K562 (cell line): Measurements from ENCODE around the gene RNU11. TPM values are rescaled to one million over a fixed set of nuclear protein-coding genes. Genes with fewer than 3 reads are reported as not detected.

Experiments
- ARID1B ChIP-seq: fragments of 450-650 bp; IDR thresholded peaks from 2 replicates; pipeline ENCODE4 v1.6.1; 2016; ENCODE audit warnings: antibody characterized with exemption, mild to moderate bottlenecking, inconsistent platforms
- ATF7 ChIP-seq: fragments of 450-650 bp; IDR thresholded peaks from 2 replicates; pipeline ENCODE4 v1.7.1; 2014; ENCODE audit warnings: mild to moderate bottlenecking, moderate library complexity
- CBX8 ChIP-seq: fragments of 200-600 bp; sonication (generic); IDR thresholded peaks from 2 replicates; pipeline ENCODE4 v1.6.1; 2012; ENCODE audit warnings: borderline replicate concordance, mixed run types, low read depth, mild to moderate bottlenecking, moderate library complexity, mixed read lengths, low read length, control low read depth, inconsistent platforms; ENCODE audit not compliant: poor library complexity, severe bottlenecking; ENCODE audit errors: extremely low read depth
- ELF2 ChIP-seq: fragments of 250-450 bp; sonication (Bioruptor Pico); IDR thresholded peaks from 2 replicates; pipeline ENCODE4 v1.5.0; 2021; ENCODE audit warnings: mild to moderate bottlenecking
- FUS ChIP-seq: fragments of 200-400 bp; formaldehyde crosslinking; optimal IDR thresholded peaks from 2 replicates; pipeline ENCODE3; 2017; ENCODE audit warnings: low read depth, low read length
- HMGN3 ChIP-seq: IDR thresholded peaks from 2 replicates; pipeline ENCODE4 v1.6.1; 2011; ENCODE audit warnings: borderline replicate concordance, low read depth, mild to moderate bottlenecking, mixed read lengths, low read length; ENCODE audit not compliant: insufficient read length; ENCODE audit errors: extremely low read depth
- HNRNPLL ChIP-seq: fragments of 200-400 bp; formaldehyde crosslinking; IDR thresholded peaks from 2 replicates; pipeline ENCODE4 v1.6.1; 2017; ENCODE audit warnings: low read length, low read depth, mild to moderate bottlenecking; ENCODE audit not compliant: poor library complexity, severe bottlenecking
- MAFK ChIP-seq: IDR thresholded peaks from 2 replicates; pipeline ENCODE4 v1.6.1; 2011; ENCODE audit warnings: low read length, improper control_type of control experiment
- MTA3 ChIP-seq: fragments of 450-650 bp; formaldehyde crosslinking; IDR thresholded peaks from 2 replicates; pipeline ENCODE4 v1.6.1; 2017; ENCODE audit warnings: mild to moderate bottlenecking, borderline replicate concordance
- NFRKB ChIP-seq: fragments of 450-650 bp; IDR thresholded peaks from 2 replicates; pipeline ENCODE4 v1.6.1; 2016; ENCODE audit warnings: low read depth
- POLR2A ChIP-seq: fragments of 450-650 bp; conservative IDR thresholded peaks from 2 replicates; pipeline ENCODE4 v1.6.1; 2016
- RBBP5 ChIP-seq: fragments of 200-600 bp; sonication (generic); IDR thresholded peaks from 2 replicates; pipeline ENCODE4 v1.6.1; 2012; ENCODE audit warnings: borderline replicate concordance, mild to moderate bottlenecking, low read length, control low read depth, inconsistent platforms; ENCODE audit not compliant: insufficient read depth, poor library complexity, severe bottlenecking
- TOE1 ChIP-seq, 2 experiments: fragments of 450-650 bp in 1 of 2; sonication (generic) in 1 of 2; formaldehyde crosslinking in 1 of 2; IDR thresholded peaks; 2 replicates each; pipeline versions ENCODE4 v1.7.1 to v1.8.0; 2016 to 2022; ENCODE audit warnings: borderline replicate concordance in 2 of 2, mild to moderate bottlenecking in 2 of 2, antibody characterized with exemption in 1 of 2, inconsistent platforms in 1 of 2, low read depth in 1 of 2, missing genetic modification reagents in 1 of 2, moderate library complexity in 1 of 2
- XRCC5 ChIP-seq: fragments of 200-400 bp; formaldehyde crosslinking; IDR thresholded peaks from 2 replicates; pipeline ENCODE4 v1.6.1; 2017; ENCODE audit warnings: low read depth, mild to moderate bottlenecking, low read length
- ZNF561 ChIP-seq: fragments of 450-650 bp; formaldehyde crosslinking; conservative IDR thresholded peaks from 2 replicates; pipeline ENCODE4 v1.4.0; 2020; ENCODE audit warnings: mild to moderate bottlenecking, moderate library complexity
- polyA plus RNA-seq, 8 experiments: library from polyadenylated mRNA; depleted of rRNA in 4 of 8; stranded (reverse) in 5 of 8; unstranded in 3 of 8; fragments of >200 nt; fragmentation: Nextera tagmentation in 2 of 8; fragmentation: Illumina TruSeq in 1 of 8; extraction: Ambion mirVana in 2 of 8; extraction: Trizol in 1 of 8; gene quantifications; 2 replicates each; pipeline versions ENCODE4 v1.2.1 to v1.2.3, GENCODE V29; 2011 to 2014; ENCODE audit warnings: inconsistent platforms in 1 of 8, missing spikeins in 1 of 8
- total RNA-seq, 7 experiments: library from RNA; depleted of rRNA in 6 of 7; stranded (reverse); fragments of >200 nt in 6 of 7; fragmentation: Illumina TruSeq in 2 of 7; extraction: Trizol in 2 of 7; gene quantifications; 2 replicates each; pipeline versions ENCODE4 v1.2.1 to v1.2.3, GENCODE V29; 2011 to 2021; ENCODE audit warnings: low replicate concordance in 1 of 7
- TF ChIP-seq, protein P1 (sequence below): sonication (generic); IDR thresholded peaks from 2 replicates; pipeline ENCODE4 v1.6.1; 2016
- TF ChIP-seq, protein P2 (sequence below): fragments of 450-650 bp; IDR thresholded peaks from 2 replicates; pipeline ENCODE4 v1.6.1; 2017; ENCODE audit warnings: antibody characterized with exemption, mild to moderate bottlenecking
- TF ChIP-seq, protein P3 (sequence below), 2 experiments: fragments of 450-650 bp in 1 of 2; IDR thresholded peaks; 2 replicates each; pipeline ENCODE4 v1.6.1; 2011 to 2017; ENCODE audit warnings: low read depth in 2 of 2, antibody characterized with exemption in 1 of 2, borderline replicate concordance in 1 of 2, low read length in 1 of 2, mild to moderate bottlenecking in 1 of 2, mixed read lengths in 1 of 2; ENCODE audit not compliant: control insufficient read depth in 1 of 2

Gene RNU11
- total and polyA plus RNA-seq, 9 of the 15 experiments (the other 6 are each of a cell fraction or from before 2014, with no cell fraction given): not detected

DNA sequence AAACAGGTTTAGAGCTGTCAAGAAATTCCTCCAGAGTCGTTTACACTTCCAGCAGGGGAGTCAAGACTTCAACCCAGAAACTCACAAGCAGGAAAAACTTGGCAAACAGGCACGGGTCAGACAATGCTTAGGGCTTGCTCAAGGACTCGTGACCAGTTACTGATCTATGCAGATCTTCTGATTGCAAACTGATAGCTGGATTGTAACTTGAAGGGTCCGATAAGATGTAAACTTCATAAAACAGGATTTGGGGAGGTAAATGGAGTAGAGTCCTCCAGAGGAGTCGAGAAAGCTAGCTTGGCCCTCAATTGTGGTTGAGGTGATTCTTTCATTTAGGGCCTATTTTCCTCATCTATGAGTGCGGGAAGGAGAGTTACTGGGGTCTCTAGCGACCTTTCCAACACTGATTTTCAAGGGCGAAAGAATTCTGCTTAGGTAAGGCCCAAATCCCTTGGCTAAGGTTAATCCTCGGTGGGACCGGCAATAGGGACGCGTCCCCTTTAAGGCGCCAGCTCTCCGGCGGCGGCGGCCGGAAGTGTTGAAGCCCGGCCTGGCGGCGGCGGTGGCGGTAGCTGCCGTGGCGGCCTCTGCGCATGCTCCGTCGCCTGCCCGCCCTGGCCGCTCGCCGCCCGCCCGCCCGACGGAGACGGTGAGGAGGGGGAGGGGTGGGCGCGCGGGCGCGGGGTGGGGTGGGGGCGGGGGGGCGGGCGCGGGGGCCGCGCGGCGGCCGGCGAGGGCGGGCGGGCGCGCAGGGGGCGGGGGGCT is 20.0 kb downstream of the RNU11 start, which contains the start of gene GMEB1 (continued):
- TF ChIP-seq ZNF561 (CRISPR knock-in tag) (peak; percentile 62; the same call in 1 of the 2 replicates), POLR2A (peak; percentile 62; the same call in 1 of the 2 replicates), HMGN3 (peak; percentile 75), NFRKB (peak; percentile 85), MTA3 (peak; percentile 25; the same call in 1 of the 2 replicates), XRCC5 (no peak), ELF2 (no peak), FUS (no peak), TOE1 (IDR thresholded peaks at IDR 0.05; ENCODE audit: borderline replicate concordance) (peak; percentile 61), TOE1 (CRISPR knock-in tag; IDR thresholded peaks at IDR 0.05; ENCODE audit: borderline replicate concordance, low read depth) (no peak), HNRNPLL (peak; percentile 67), RBBP5 (peak; percentile 35), ATF7 (peak; percentile 16; the same call in 1 of the 2 replicates), CBX8 (no peak), MAFK (0 out of 2 replicates have a peak, but pooled peaks have one; percentile 16), ARID1B (peak; percentile 24; the same call in 1 of the 2 replicates)
- TF ChIP-seq, protein P1, sequence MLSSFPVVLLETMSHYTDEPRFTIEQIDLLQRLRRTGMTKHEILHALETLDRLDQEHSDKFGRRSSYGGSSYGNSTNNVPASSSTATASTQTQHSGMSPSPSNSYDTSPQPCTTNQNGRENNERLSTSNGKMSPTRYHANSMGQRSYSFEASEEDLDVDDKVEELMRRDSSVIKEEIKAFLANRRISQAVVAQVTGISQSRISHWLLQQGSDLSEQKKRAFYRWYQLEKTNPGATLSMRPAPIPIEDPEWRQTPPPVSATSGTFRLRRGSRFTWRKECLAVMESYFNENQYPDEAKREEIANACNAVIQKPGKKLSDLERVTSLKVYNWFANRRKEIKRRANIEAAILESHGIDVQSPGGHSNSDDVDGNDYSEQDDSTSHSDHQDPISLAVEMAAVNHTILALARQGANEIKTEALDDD: peak; percentile 28; the same call in 1 of the 2 replicates
- TF ChIP-seq, protein P2, sequence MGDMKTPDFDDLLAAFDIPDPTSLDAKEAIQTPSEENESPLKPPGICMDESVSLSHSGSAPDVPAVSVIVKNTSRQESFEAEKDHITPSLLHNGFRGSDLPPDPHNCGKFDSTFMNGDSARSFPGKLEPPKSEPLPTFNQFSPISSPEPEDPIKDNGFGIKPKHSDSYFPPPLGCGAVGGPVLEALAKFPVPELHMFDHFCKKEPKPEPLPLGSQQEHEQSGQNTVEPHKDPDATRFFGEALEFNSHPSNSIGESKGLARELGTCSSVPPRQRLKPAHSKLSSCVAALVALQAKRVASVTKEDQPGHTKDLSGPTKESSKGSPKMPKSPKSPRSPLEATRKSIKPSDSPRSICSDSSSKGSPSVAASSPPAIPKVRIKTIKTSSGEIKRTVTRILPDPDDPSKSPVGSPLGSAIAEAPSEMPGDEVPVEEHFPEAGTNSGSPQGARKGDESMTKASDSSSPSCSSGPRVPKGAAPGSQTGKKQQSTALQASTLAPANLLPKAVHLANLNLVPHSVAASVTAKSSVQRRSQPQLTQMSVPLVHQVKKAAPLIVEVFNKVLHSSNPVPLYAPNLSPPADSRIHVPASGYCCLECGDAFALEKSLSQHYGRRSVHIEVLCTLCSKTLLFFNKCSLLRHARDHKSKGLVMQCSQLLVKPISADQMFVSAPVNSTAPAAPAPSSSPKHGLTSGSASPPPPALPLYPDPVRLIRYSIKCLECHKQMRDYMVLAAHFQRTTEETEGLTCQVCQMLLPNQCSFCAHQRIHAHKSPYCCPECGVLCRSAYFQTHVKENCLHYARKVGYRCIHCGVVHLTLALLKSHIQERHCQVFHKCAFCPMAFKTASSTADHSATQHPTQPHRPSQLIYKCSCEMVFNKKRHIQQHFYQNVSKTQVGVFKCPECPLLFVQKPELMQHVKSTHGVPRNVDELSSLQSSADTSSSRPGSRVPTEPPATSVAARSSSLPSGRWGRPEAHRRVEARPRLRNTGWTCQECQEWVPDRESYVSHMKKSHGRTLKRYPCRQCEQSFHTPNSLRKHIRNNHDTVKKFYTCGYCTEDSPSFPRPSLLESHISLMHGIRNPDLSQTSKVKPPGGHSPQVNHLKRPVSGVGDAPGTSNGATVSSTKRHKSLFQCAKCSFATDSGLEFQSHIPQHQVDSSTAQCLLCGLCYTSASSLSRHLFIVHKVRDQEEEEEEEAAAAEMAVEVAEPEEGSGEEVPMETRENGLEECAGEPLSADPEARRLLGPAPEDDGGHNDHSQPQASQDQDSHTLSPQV: peak; percentile 68
- TF ChIP-seq, protein P3, sequence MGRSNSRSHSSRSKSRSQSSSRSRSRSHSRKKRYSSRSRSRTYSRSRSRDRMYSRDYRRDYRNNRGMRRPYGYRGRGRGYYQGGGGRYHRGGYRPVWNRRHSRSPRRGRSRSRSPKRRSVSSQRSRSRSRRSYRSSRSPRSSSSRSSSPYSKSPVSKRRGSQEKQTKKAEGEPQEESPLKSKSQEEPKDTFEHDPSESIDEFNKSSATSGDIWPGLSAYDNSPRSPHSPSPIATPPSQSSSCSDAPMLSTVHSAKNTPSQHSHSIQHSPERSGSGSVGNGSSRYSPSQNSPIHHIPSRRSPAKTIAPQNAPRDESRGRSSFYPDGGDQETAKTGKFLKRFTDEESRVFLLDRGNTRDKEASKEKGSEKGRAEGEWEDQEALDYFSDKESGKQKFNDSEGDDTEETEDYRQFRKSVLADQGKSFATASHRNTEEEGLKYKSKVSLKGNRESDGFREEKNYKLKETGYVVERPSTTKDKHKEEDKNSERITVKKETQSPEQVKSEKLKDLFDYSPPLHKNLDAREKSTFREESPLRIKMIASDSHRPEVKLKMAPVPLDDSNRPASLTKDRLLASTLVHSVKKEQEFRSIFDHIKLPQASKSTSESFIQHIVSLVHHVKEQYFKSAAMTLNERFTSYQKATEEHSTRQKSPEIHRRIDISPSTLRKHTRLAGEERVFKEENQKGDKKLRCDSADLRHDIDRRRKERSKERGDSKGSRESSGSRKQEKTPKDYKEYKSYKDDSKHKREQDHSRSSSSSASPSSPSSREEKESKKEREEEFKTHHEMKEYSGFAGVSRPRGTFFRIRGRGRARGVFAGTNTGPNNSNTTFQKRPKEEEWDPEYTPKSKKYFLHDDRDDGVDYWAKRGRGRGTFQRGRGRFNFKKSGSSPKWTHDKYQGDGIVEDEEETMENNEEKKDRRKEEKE (IDR thresholded peaks at IDR 0.05; ENCODE audit: borderline replicate concordance in 1 of 2, control insufficient read depth in 1 of 2, low read depth in 2 of 2, low read length in 1 of 2): no peak
